SK-N-SH (cell line): Measurements from ENCODE around the gene GARNL3. TPM values are rescaled to one million over a fixed set of nuclear protein-coding genes. Genes with fewer than 3 reads are reported as not detected.

Experiments
- CTCF ChIA-PET: fragments of 300-600, 350-600 bp; formaldehyde crosslinking; extraction: SDS; loops from one replicate; lab custom pipeline; 2021; lab: Yijun Ruan, JAX
- POLR2A ChIA-PET: fragments of 350-600 bp; sonication (Branson Sonifier 250); formaldehyde crosslinking; extraction: SDS; loops from one replicate; lab custom pipeline; 2020; ENCODE audit warnings: antibody characterized with exemption, inconsistent platforms; lab: Yijun Ruan, JAX
- DNase-seq: peaks from one replicate; pipeline ENCODE4 v3.0.0; 2012
- H2AFZ ChIP-seq: fragments of 200-600 bp; sonication (generic); 2 replicates; pipeline ENCODE4 v1.8.1; 2016; ENCODE audit warnings: antibody characterized with exemption, mild to moderate bottlenecking, low read depth
- H3F3A ChIP-seq: fragments of 200-600 bp; sonication (generic); replicated peaks from 2 replicates; pipeline ENCODE3; 2016; ENCODE audit warnings: antibody characterized with exemption, mild to moderate bottlenecking; ENCODE audit not compliant: insufficient read depth
- H3K27ac ChIP-seq, 2 experiments: fragments of 200-500 bp in 1 of 2; fragments of 200-600 bp in 1 of 2; sonication (Bioruptor generic) in 1 of 2; sonication (generic), shearing (Covaris generic) in 1 of 2; 2 replicates each; pipeline versions ENCODE4 v1.5.1 to v1.6.1; 2014 to 2016; ENCODE audit warnings: low read depth in 2 of 2, inconsistent platforms in 1 of 2, low read length in 1 of 2, mild to moderate bottlenecking in 1 of 2, mixed read lengths in 1 of 2
- H3K27me3 ChIP-seq: fragments of 200-600 bp; sonication (generic), shearing (Covaris generic); 2 replicates; pipeline ENCODE4 v1.6.1; 2016; ENCODE audit warnings: mixed run types; ENCODE audit not compliant: insufficient read depth
- H3K36me3 ChIP-seq, 2 experiments: fragments of 200-500 bp in 1 of 2; fragments of 200-600 bp in 1 of 2; sonication (Bioruptor generic) in 1 of 2; sonication (generic) in 1 of 2; replicated peaks in 1 of 2; 2 replicates each; pipeline versions ENCODE3 to v1.5.1; 2014 to 2016; ENCODE audit warnings: low read length in 1 of 2, mild to moderate bottlenecking in 1 of 2; ENCODE audit not compliant: insufficient read depth in 2 of 2, control insufficient read depth in 1 of 2
- H3K4me1 ChIP-seq, 2 experiments: fragments of 200-500 bp in 1 of 2; fragments of 200-600 bp in 1 of 2; sonication (Bioruptor generic) in 1 of 2; sonication (generic), shearing (Covaris generic) in 1 of 2; 2 replicates each; pipeline versions ENCODE4 v1.5.1 to v1.6.1; 2014 to 2016; ENCODE audit warnings: low read depth in 1 of 2, low read length in 1 of 2, mixed run types in 1 of 2; ENCODE audit not compliant: insufficient read depth in 2 of 2, control insufficient read depth in 1 of 2
- H3K4me2 ChIP-seq: fragments of 200-600 bp; sonication (generic), shearing (Covaris generic); 2 replicates; pipeline ENCODE4 v1.6.1; 2017; ENCODE audit warnings: mixed run types
- H3K4me3 ChIP-seq, 2 experiments: fragments of 200-500 bp in 1 of 2; fragments of 200-600 bp in 1 of 2; sonication (Bioruptor generic) in 1 of 2; sonication (generic), shearing (Covaris generic) in 1 of 2; 2 replicates each; pipeline versions ENCODE4 v1.5.1 to v1.8.1; 2014 to 2016; ENCODE audit warnings: low read depth in 2 of 2, inconsistent platforms in 1 of 2, low read length in 1 of 2, mild to moderate bottlenecking in 1 of 2, mixed read lengths in 1 of 2, moderate library complexity in 1 of 2
- H3K79me2 ChIP-seq: fragments of 200-600 bp; sonication (generic); 2 replicates; pipeline ENCODE4 v1.8.1; 2017; ENCODE audit warnings: mild to moderate bottlenecking; ENCODE audit not compliant: insufficient read depth
- H3K9ac ChIP-seq: fragments of 200-600 bp; sonication (generic); 2 replicates; pipeline ENCODE4 v1.6.1; 2017; ENCODE audit warnings: mixed run types
- H3K9me2 ChIP-seq: fragments of 200-600 bp; sonication (generic); 2 replicates; pipeline ENCODE4 v1.6.1; 2017; ENCODE audit warnings: mixed run types
- H3K9me3 ChIP-seq: fragments of 200-600 bp; sonication (generic); 2 replicates; pipeline ENCODE4 v1.6.1; 2017; ENCODE audit warnings: mixed run types, mild to moderate bottlenecking, moderate library complexity
- H4K20me1 ChIP-seq: fragments of 200-600 bp; sonication (generic); 2 replicates; pipeline ENCODE4 v1.6.1; 2017; ENCODE audit warnings: mild to moderate bottlenecking, mixed run types; ENCODE audit not compliant: insufficient read depth
- CHD2 ChIP-seq: fragments of 150-350 bp; IDR thresholded peaks from 2 replicates; pipeline ENCODE4 v1.6.1; 2018; ENCODE audit warnings: low read length; ENCODE audit not compliant: partially characterized antibody
- CTCF ChIP-seq: fragments of 200-600 bp; sonication (generic); IDR thresholded peaks from 2 replicates; pipeline ENCODE4 v1.6.1; 2017; ENCODE audit warnings: antibody characterized with exemption, mild to moderate bottlenecking, moderate library complexity
- ELF1 ChIP-seq: IDR thresholded peaks from 2 replicates; pipeline ENCODE4 v1.4.0; 2012
- GABPA ChIP-seq: IDR thresholded peaks from 2 replicates; pipeline ENCODE4 v1.4.0; 2012; ENCODE audit warnings: low read depth, mild to moderate bottlenecking
- GATA2 ChIP-seq: sonication (generic); formaldehyde crosslinking; IDR thresholded peaks from 2 replicates; pipeline ENCODE4 v1.5.0; 2020; ENCODE audit warnings: mild to moderate bottlenecking, missing genetic modification reagents
- IRF3 ChIP-seq: fragments of 150-350 bp; IDR thresholded peaks from 2 replicates; pipeline ENCODE4 v1.6.1; 2016; ENCODE audit warnings: mild to moderate bottlenecking, low read depth, low read length
- JUND ChIP-seq: IDR thresholded peaks from 2 replicates; pipeline ENCODE4 v1.4.0; 2012
- MAX ChIP-seq: IDR thresholded peaks from 2 replicates; pipeline ENCODE4 v1.4.0; 2012; ENCODE audit warnings: low read depth
- MEF2A ChIP-seq: IDR thresholded peaks from 2 replicates; pipeline ENCODE4 v1.4.0; 2012; ENCODE audit warnings: low read depth, borderline replicate concordance
- MXI1 ChIP-seq: IDR thresholded peaks from 2 replicates; pipeline ENCODE4 v1.6.1; 2012; ENCODE audit warnings: mild to moderate bottlenecking, low read depth, low read length, improper control_type of control experiment
- NFIC ChIP-seq: IDR thresholded peaks from 2 replicates; pipeline ENCODE4 v1.4.0; 2012; ENCODE audit warnings: borderline replicate concordance
- RAD21 ChIP-seq: IDR thresholded peaks from 2 replicates; pipeline ENCODE4 v1.6.1; 2012; ENCODE audit warnings: mild to moderate bottlenecking, low read length
- RFX5 ChIP-seq: IDR thresholded peaks from 2 replicates; pipeline ENCODE4 v1.6.1; 2012; ENCODE audit warnings: mild to moderate bottlenecking, improper control_type of control experiment, low read length
- SIN3A ChIP-seq: IDR thresholded peaks from 2 replicates; pipeline ENCODE4 v1.6.1; 2012; ENCODE audit warnings: low read depth, mild to moderate bottlenecking, low read length, moderate library complexity, borderline replicate concordance
- TAF1 ChIP-seq: IDR thresholded peaks from 2 replicates; pipeline ENCODE4 v1.6.1; 2012; ENCODE audit warnings: low read depth, mild to moderate bottlenecking, low read length, moderate library complexity, borderline replicate concordance
- TCF12 ChIP-seq: IDR thresholded peaks from 2 replicates; pipeline ENCODE4 v1.4.0; 2012
- USF1 ChIP-seq: IDR thresholded peaks from 2 replicates; pipeline ENCODE4 v1.4.0; 2012; ENCODE audit warnings: low read depth, borderline replicate concordance
- WGBS: methylation state at CpG from one replicate; pipeline ENCODE4 v1.1.6; 2017; ENCODE audit warnings: low lambda C conversion rate; 5-methylcytosine and 5-hydroxymethylcytosine counted together
- polyA plus RNA-seq, 3 experiments: library from polyadenylated mRNA; depleted of rRNA; stranded (reverse); fragments of >200 nt; gene quantifications; 2 replicates each; pipeline ENCODE4 v1.2.3, GENCODE V29; 2012
- TF ChIP-seq, protein P1 (sequence below): IDR thresholded peaks from 2 replicates; pipeline ENCODE4; 2012
- TF ChIP-seq, protein P2 (sequence below): fragments of 150-350 bp; IDR thresholded peaks from 2 replicates; pipeline ENCODE4 v1.6.1; 2017; ENCODE audit warnings: antibody characterized with exemption, low read length, low read depth, borderline replicate concordance

Gene GARNL3
- polyA plus RNA-seq, 1 of the 3 experiments (the other 2 are of a cell fraction) = 9.1 TPM

DNA sequence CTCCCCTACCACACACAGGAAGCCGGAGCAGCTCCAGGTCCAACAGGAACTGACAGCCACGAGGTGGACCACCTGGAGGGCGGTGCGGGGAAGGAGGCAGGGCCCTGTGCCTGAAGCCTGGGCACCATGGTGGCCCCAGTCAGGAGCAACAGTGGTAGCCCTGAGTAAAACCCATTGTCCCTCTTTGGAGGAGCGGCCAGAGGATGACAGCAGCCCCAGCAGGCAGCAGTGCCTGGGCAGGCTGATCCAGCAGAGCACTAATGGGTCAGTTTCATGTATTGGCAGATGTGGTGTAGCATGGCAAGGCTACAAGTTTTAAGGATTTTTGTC is 47.7 kb upstream of the GARNL3 start:
- H3K27ac ChIP-seq = no peak overlapping the region
- peaks cover 0 to 5% of the 10 kb centered on the region in 2 experiments; a peak in 1 of 4 replicates for H3K4me1 ChIP-seq
- TF ChIP-seq RFX5 (no peak), MXI1 (no peak)
- no peak overlapping the region for H3K9ac ChIP-seq
- H4K20me1 ChIP-seq = no peaks in the 10 kb centered on the region
- H3K4me2 ChIP-seq = no peak overlapping the region
- no peak overlapping the region for H2AFZ ChIP-seq
- no peaks in the 10 kb centered on the region for H3K9me2 ChIP-seq
- H3K27me3 ChIP-seq = no peaks in the 10 kb centered on the region
- H3K79me2 ChIP-seq = no peaks in the 10 kb centered on the region
- ChIA-PET CTCF (interaction anchor here (3.7 to 8.4 kb wide), 2 partner anchors 12 to 277 kb away, joined by 10 to 61 read pairs; no protein-coding TSS in a partner anchor), POLR2A (no interaction called here)
- DNase-seq = no peak
- no peaks in the 10 kb centered on the region for H3K9me3 ChIP-seq
- WGBS = 86% methylated on average over 5 of the region's 5 CpGs
- H3F3A ChIP-seq = no peaks in the 10 kb centered on the region
- H3K36me3 ChIP-seq = no peaks in the 10 kb centered on the region
- H3K4me3 ChIP-seq = no peak overlapping the region

DNA sequence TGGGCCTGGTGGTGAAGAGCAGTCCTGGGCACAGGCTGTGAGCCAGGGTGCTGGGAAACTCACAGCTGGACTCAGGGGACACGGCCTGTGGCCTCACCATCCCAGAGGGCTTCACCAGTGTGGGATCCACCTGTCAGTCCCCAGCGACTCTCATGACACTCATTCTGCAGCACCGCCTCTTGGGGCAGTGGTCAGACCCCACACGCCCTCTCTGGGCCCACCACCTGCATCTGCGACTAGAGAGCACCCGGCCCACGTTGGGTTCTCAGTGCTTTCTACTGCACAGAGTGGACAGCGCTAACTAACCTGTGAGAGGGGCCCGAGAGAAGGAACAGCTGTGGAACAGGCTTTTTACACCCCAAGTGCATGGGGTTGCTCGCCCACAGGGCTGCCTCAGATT is 45.8 kb upstream of the GARNL3 start:
- H3K9me2 ChIP-seq = no peaks in the 10 kb centered on the region
- H3K9me3 ChIP-seq = no peaks in the 10 kb centered on the region
- no peak overlapping the region for H3K4me3 ChIP-seq
- DNase-seq = no peak
- no peak for TF ChIP-seq RFX5
- TF ChIP-seq NFIC = no peak
- no peak for TF ChIP-seq CHD2
- TF ChIP-seq GABPA = no peak
- TF ChIP-seq CTCF = no peak
- TF ChIP-seq MAX = no peak
- TF ChIP-seq TCF12 = no peak
- no peak for TF ChIP-seq USF1
- TF ChIP-seq GATA2 = no peak
- no peak for TF ChIP-seq RAD21
- TF ChIP-seq, protein P1, sequence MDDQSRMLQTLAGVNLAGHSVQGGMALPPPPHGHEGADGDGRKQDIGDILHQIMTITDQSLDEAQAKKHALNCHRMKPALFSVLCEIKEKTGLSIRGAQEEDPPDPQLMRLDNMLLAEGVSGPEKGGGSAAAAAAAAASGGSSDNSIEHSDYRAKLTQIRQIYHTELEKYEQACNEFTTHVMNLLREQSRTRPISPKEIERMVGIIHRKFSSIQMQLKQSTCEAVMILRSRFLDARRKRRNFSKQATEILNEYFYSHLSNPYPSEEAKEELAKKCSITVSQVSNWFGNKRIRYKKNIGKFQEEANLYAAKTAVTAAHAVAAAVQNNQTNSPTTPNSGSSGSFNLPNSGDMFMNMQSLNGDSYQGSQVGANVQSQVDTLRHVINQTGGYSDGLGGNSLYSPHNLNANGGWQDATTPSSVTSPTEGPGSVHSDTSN = no peak
- TF ChIP-seq SIN3A = no peak
- TF ChIP-seq IRF3 = no peak
- no peak for TF ChIP-seq ELF1
- TF ChIP-seq JUND = no peak
- no peak for TF ChIP-seq MEF2A
- TF ChIP-seq, protein P2, sequence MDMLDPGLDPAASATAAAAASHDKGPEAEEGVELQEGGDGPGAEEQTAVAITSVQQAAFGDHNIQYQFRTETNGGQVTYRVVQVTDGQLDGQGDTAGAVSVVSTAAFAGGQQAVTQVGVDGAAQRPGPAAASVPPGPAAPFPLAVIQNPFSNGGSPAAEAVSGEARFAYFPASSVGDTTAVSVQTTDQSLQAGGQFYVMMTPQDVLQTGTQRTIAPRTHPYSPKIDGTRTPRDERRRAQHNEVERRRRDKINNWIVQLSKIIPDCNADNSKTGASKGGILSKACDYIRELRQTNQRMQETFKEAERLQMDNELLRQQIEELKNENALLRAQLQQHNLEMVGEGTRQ = no peak
- no peak for TF ChIP-seq TAF1
- H3K4me1 ChIP-seq = peaks cover 0 to 7% of the 10 kb centered on the region in 2 experiments; a peak in 1 of 4 replicates
- H3K36me3 ChIP-seq = no peaks in the 10 kb centered on the region
- peaks cover 2% of the 10 kb centered on the region for H3F3A ChIP-seq
- POLR2A ChIA-PET = no interaction called here
- H3K27me3 ChIP-seq = no peaks in the 10 kb centered on the region
- no peak overlapping the region for H3K4me2 ChIP-seq
- H3K9ac ChIP-seq = no peak overlapping the region
- H2AFZ ChIP-seq = no peak overlapping the region
- no peak overlapping the region for H3K27ac ChIP-seq
- 95% methylated on average over 7 of the region's 10 CpGs for WGBS
- H4K20me1 ChIP-seq = no peaks in the 10 kb centered on the region
- H3K79me2 ChIP-seq = no peaks in the 10 kb centered on the region
- CTCF ChIA-PET = interaction anchor here (1.5 kb wide), 1 partner anchor 129 kb away, joined by 4 read pairs; no protein-coding TSS in a partner anchor
